ENCODE data around the gene TBC1D9.

The TBC1D9 gene

GRCh38 chr4:140626661-140627376 is 129.4 kb downstream of the TBC1D9 start:
- no peak overlapping the region for H3K9ac ChIP-seq (ENCODE audit: low read length)
- no peaks in the 10 kb centered on the region for H3K9me2 ChIP-seq (ENCODE audit: low read depth, low read length)
- no peaks in the 10 kb centered on the region for H3K9me3 ChIP-seq (ENCODE audit: low read length)
- no peaks in the 10 kb centered on the region for H3K4me1 ChIP-seq (ENCODE audit: insufficient read depth, low read length, severe bottlenecking)
- no peaks in the 10 kb centered on the region for H4K20me1 ChIP-seq (ENCODE audit: insufficient read depth, low read length)
- no peak overlapping the region for H3K27ac ChIP-seq (ENCODE audit: low read depth, low read length, poor library complexity, severe bottlenecking)
- H2AFZ ChIP-seq (ENCODE audit: low read length): no peak overlapping the region
- H3K79me2 ChIP-seq (ENCODE audit: insufficient read depth, low read length): no peaks in the 10 kb centered on the region
- TF ChIP-seq EZH2 (IDR thresholded peaks at IDR 0.05; ENCODE audit: borderline replicate concordance, low read length) (no peak), CTCF (IDR thresholded peaks at IDR 0.05; ENCODE audit: low read length) (no peak)
- no peaks in the 10 kb centered on the region for H3K36me3 ChIP-seq (ENCODE audit: insufficient read depth, low read length)
- no peak overlapping the region for H3K4me2 ChIP-seq (ENCODE audit: low read length)
- no peaks in the 10 kb centered on the region for H3K27me3 ChIP-seq (ENCODE audit: insufficient read depth, low read length)
- H3K4me3 ChIP-seq (ENCODE audit: low read depth, low read length, poor library complexity, severe bottlenecking): no peak overlapping the region
- no peaks in the 10 kb centered on the region for H3F3A ChIP-seq (ENCODE audit: insufficient read depth, low read length)

- H4K20me1 ChIP-seq (ENCODE audit: insufficient read depth, low read length): no peaks in the 10 kb centered on the region
- H3K27me3 ChIP-seq (ENCODE audit: insufficient read depth, low read length): no peaks in the 10 kb centered on the region
- no peak overlapping the region for H3K9ac ChIP-seq (ENCODE audit: low read length)
- no peaks in the 10 kb centered on the region for H3F3A ChIP-seq (ENCODE audit: insufficient read depth, low read length)
- H2AFZ ChIP-seq (ENCODE audit: low read length): no peak overlapping the region
- no peaks in the 10 kb centered on the region for H3K9me3 ChIP-seq (ENCODE audit: low read length)
- H3K9me2 ChIP-seq (ENCODE audit: low read depth, low read length): no peaks in the 10 kb centered on the region
- H3K4me1 ChIP-seq (ENCODE audit: insufficient read depth, low read length, severe bottlenecking): no peaks in the 10 kb centered on the region
- no peak for TF ChIP-seq EZH2 (IDR thresholded peaks at IDR 0.05; ENCODE audit: borderline replicate concordance, low read length)
- no peak for TF ChIP-seq CTCF (IDR thresholded peaks at IDR 0.05; ENCODE audit: low read length)
- no peak overlapping the region for H3K4me3 ChIP-seq (ENCODE audit: low read depth, low read length, poor library complexity, severe bottlenecking)
- no peaks in the 10 kb centered on the region for H3K79me2 ChIP-seq (ENCODE audit: insufficient read depth, low read length)
- H3K4me2 ChIP-seq (ENCODE audit: low read length): no peak overlapping the region
- no peak overlapping the region for H3K27ac ChIP-seq (ENCODE audit: low read depth, low read length, poor library complexity, severe bottlenecking)
- no peaks in the 10 kb centered on the region for H3K36me3 ChIP-seq (ENCODE audit: insufficient read depth, low read length)
Measured at GRCh38 chr4:140622333-140622958, 133.7 kb downstream of the TBC1D9 start.

GRCh38 chr4:140621161-140621560 is 135.0 kb downstream of the TBC1D9 start:
- no peak overlapping the region for H3K4me2 ChIP-seq (ENCODE audit: low read length)
- H3K79me2 ChIP-seq (ENCODE audit: insufficient read depth, low read length): no peaks in the 10 kb centered on the region
- no peaks in the 10 kb centered on the region for H3K9me3 ChIP-seq (ENCODE audit: low read length)
- no peaks in the 10 kb centered on the region for H4K20me1 ChIP-seq (ENCODE audit: insufficient read depth, low read length)
- TF ChIP-seq CTCF (IDR thresholded peaks at IDR 0.05; ENCODE audit: low read length) (no peak), EZH2 (IDR thresholded peaks at IDR 0.05; ENCODE audit: borderline replicate concordance, low read length) (no peak)
- no peak overlapping the region for H2AFZ ChIP-seq (ENCODE audit: low read length)
- no peaks in the 10 kb centered on the region for H3K27me3 ChIP-seq (ENCODE audit: insufficient read depth, low read length)
- no peaks in the 10 kb centered on the region for H3K36me3 ChIP-seq (ENCODE audit: insufficient read depth, low read length)
- no peaks in the 10 kb centered on the region for H3K9me2 ChIP-seq (ENCODE audit: low read depth, low read length)
- H3K4me1 ChIP-seq (ENCODE audit: insufficient read depth, low read length, severe bottlenecking): no peaks in the 10 kb centered on the region
- no peak overlapping the region for H3K27ac ChIP-seq (ENCODE audit: low read depth, low read length, poor library complexity, severe bottlenecking)
- no peaks in the 10 kb centered on the region for H3F3A ChIP-seq (ENCODE audit: insufficient read depth, low read length)
- H3K9ac ChIP-seq (ENCODE audit: low read length): no peak overlapping the region
- H3K4me3 ChIP-seq (ENCODE audit: low read depth, low read length, poor library complexity, severe bottlenecking): no peak overlapping the region
